Measurements from ENCODE around the gene EIF4G3. TPM values are rescaled to one million over a fixed set of nuclear protein-coding genes. Genes with fewer than 3 reads are reported as not detected.

Gene EIF4G3
- total and polyA plus RNA-seq, 2 of the 8 experiments (the other 6 are each of a cell fraction or from before 2014, with no cell fraction given), result 47.5 to 66.6 TPM

- no peaks in the 10 kb centered on the region; the same call in 1 of the 2 replicates for H3K23me2 ChIP-seq (ENCODE audit: low read depth, low read length)
- FAIRE-seq, result no peak
- H3K4ac ChIP-seq (replicated peaks; ENCODE audit: insufficient read length, low read depth, low read length), result no peak overlapping the region
- H2BK20ac ChIP-seq (ENCODE audit: low read length), result no peak overlapping the region
- H3K27ac ChIP-seq (ENCODE audit: low read depth, low read length), result no peak overlapping the region
- no peak overlapping the region for H3K23ac ChIP-seq (ENCODE audit: insufficient read length)
- H2BK120ac ChIP-seq (replicated peaks; ENCODE audit: low read depth, low read length), result no peak overlapping the region
- H3K4me1 ChIP-seq (replicated peaks in 1 of 4; ENCODE audit: control insufficient read depth in 3 of 4, insufficient read depth in 4 of 4, low read length in 3 of 4), result no peaks in the 10 kb centered on the region
- WGBS, 2 experiments (ENCODE audit: extremely low coverage in 1 of 2, insufficient coverage in 1 of 2, insufficient read length in 1 of 2, insufficient replicate concordance in 2 of 2, low coverage in 1 of 2, low lambda C conversion rate in 2 of 2, missing lambda C conversion rate in 1 of 2), result 86% methylated on average over 3 of the region's 3 CpGs; no CpG with 5 or more reads in 1 of the 2 experiments
- no peak overlapping the region for H3K56ac ChIP-seq (replicated peaks; ENCODE audit: insufficient read length, low read depth, low read length)
- H3K36me3 ChIP-seq (ENCODE audit: control insufficient read depth in 2 of 4, insufficient read depth in 4 of 4, low read length in 3 of 4), result peaks cover 0 to 5% (median 0%) of the 10 kb centered on the region in 4 experiments; a peak in 2 of 8 replicates
- no peak overlapping the region for H2AK5ac ChIP-seq (ENCODE audit: low read depth, low read length)
- H3K79me1 ChIP-seq (ENCODE audit: low read depth, low read length), result peaks cover 3% of the 10 kb centered on the region; the same call in 1 of the 2 replicates
- no peak overlapping the region for H3K18ac ChIP-seq (ENCODE audit: extremely low read depth, low read length)
- H2BK15ac ChIP-seq (ENCODE audit: low read length), result no peak overlapping the region
- no peaks in the 10 kb centered on the region for H3K9me3 ChIP-seq (ENCODE audit: insufficient read depth in 2 of 2, low read depth in 1 of 2, low read length in 1 of 2)
- TF ChIP-seq TBP (IDR thresholded peaks at IDR 0.05; ENCODE audit: low read depth, low read length) (no peak), MAFK (IDR thresholded peaks at IDR 0.05; ENCODE audit: low read depth, low read length) (no peak), CBX8 (IDR thresholded peaks at IDR 0.05; ENCODE audit: borderline replicate concordance, low read depth, low read length) (no peak), POU5F1 (IDR thresholded peaks at IDR 0.05; ENCODE audit: low read depth, low read length) (no peak), CTBP2 (IDR thresholded peaks at IDR 0.05; ENCODE audit: borderline replicate concordance, insufficient read depth, insufficient read length, low read length) (no peak), BACH1 (IDR thresholded peaks at IDR 0.05; ENCODE audit: low read length) (no peak), CHD2 (IDR thresholded peaks at IDR 0.05; ENCODE audit: low read length) (no peak)
- peaks cover 4 to 5% of the 10 kb centered on the region in 2 experiments for H4K20me1 ChIP-seq (replicated peaks in 1 of 2; ENCODE audit: control insufficient read depth in 1 of 2, insufficient read depth in 2 of 2, low read length in 2 of 2)
- no peak overlapping the region for H4K5ac ChIP-seq (ENCODE audit: insufficient read length, low read depth, low read length)
- H3K4me3 ChIP-seq (ENCODE audit: extremely low read depth in 1 of 4, insufficient read depth in 2 of 4, low read depth in 3 of 4, low read length in 4 of 4), result no peak overlapping the region
- H3K14ac ChIP-seq (ENCODE audit: insufficient read length), result no peak overlapping the region
- no peak overlapping the region for H2BK12ac ChIP-seq (ENCODE audit: low read depth, low read length)
- H3K79me2 ChIP-seq (ENCODE audit: control insufficient read depth in 1 of 2, insufficient read depth in 2 of 2, low read length in 2 of 2), result peaks cover 16 to 95% of the 10 kb centered on the region in 2 experiments; a peak in 3 of 4 replicates
- H3K27me3 ChIP-seq (replicated peaks in 1 of 4; ENCODE audit: control insufficient read depth in 3 of 4, extremely low read depth in 1 of 4, insufficient read depth in 3 of 4, low read length in 3 of 4), result no peaks in the 10 kb centered on the region
- POLR2A ChIA-PET (ENCODE audit: partially characterized antibody), result no interaction called here
- H3K4me2 ChIP-seq (ENCODE audit: insufficient read depth in 1 of 2, low read depth in 2 of 2, low read length in 2 of 2), result no peak overlapping the region
- DNase-seq (ENCODE audit: low read depth in 1 of 2, low spot score in 2 of 2), result no peak
- no peak overlapping the region for H2BK5ac ChIP-seq (ENCODE audit: low read depth, low read length)
- H2AFZ ChIP-seq (ENCODE audit: low read length), result no peak overlapping the region
- H4K91ac ChIP-seq (replicated peaks; ENCODE audit: insufficient read length, low read length), result no peak overlapping the region
- no peak overlapping the region for H3K9ac ChIP-seq (replicated peaks in 1 of 4; ENCODE audit: extremely low read depth in 1 of 4, low read depth in 3 of 4, low read length in 3 of 4)
- CTCF ChIA-PET (ENCODE audit: partially characterized antibody), result interaction anchor here (0.6 to 1.1 kb wide), 3 partner anchors 172 to 464 kb away, joined by 3 read pairs; no protein-coding TSS in a partner anchor
- no peak overlapping the region for H4K8ac ChIP-seq (ENCODE audit: extremely low read depth, insufficient read depth, low read length)
Measured at GRCh38 chr1:21160263-21160796, 16.4 kb downstream of the EIF4G3 start.
